Upper lobe of left lung (tissue), 6 donors: ENCODE results near the gene KIR2DL1. TPM values are rescaled to one million over a fixed set of nuclear protein-coding genes. Genes with fewer than 3 reads are reported as not detected.

ENCODE experiments used
- small RNA-seq, 4 donors: library from RNA; depleted of rRNA; stranded (forward); fragments of <200 nt; gene quantifications; one replicate each; pipeline ENCODE3, GENCODE V24; 2016
- total RNA-seq, 6 donors: library from RNA; depleted of rRNA in 4 of 6; stranded (reverse); fragments of >200 nt in 4 of 6; gene quantifications; one replicate each; pipeline versions ENCODE4 v1.1.0 to v1.2.1, GENCODE V29; 2016 to 2021
- donor health status: DM: no; HTN: no; CAD: no; lungs with moderate emphysema.
- donor health status: DM: no; HTN: yes; CAD: no; lungs with severe emphysema.

Gene KIR2DL1
- total RNA-seq, 6 donors from 2014 or later: 0.23 to 0.37 (median 0.30) TPM; not detected in 3

Small RNAs within 50 kb of the gene (small RNA-seq; reads per million reads assigned to genes)
- 0 reads per million in 4 donors for gene KIR3DP1

Other genes with a start within 250 kb of the KIR2DL1 start
- gene LILRA2, start 196.0 kb upstream of the KIR2DL1 start, total RNA-seq: 10 to 100 TPM in 2 of 6 donors, 1 to 10 TPM in 2, under 1 TPM in 2; 0.78 to 38.4 (median 7.6) TPM
- gene LILRA1, start 176.2 kb upstream of the KIR2DL1 start, total RNA-seq: 10 to 100 TPM in 1 of 6 donors, 1 to 10 TPM in 3, under 1 TPM in 2; 0.69 to 14.5 (median 4.0) TPM
- gene LILRB1, start 139.3 kb upstream of the KIR2DL1 start, total RNA-seq: 10 to 100 TPM in 4 of 6 donors, 1 to 10 TPM in 2; 4.0 to 47.1 (median 16.7) TPM
- 10 to 100 TPM in 4 of 6 donors, 1 to 10 TPM in 2; 3.8 to 55.5 (median 24.9) TPM for gene LILRB4, start 106.8 kb upstream of the KIR2DL1 start, total RNA-seq
- not detected for gene KIR3DL3, start 45.4 kb upstream of the KIR2DL1 start, total RNA-seq
- gene KIR2DL3, start 31.3 kb upstream of the KIR2DL1 start, total RNA-seq: under 1 TPM in 4 of 6 donors, not detected in 2; 0.17 to 0.69 (median 0.31) TPM
- gene KIR2DL4, start 33.8 kb downstream of the KIR2DL1 start, total RNA-seq: 1 to 10 TPM in 1 of 6 donors, under 1 TPM in 4, not detected in 1; 0.20 to 1.3 (median 0.46) TPM
- gene KIR3DL1, start 46.7 kb downstream of the KIR2DL1 start, total RNA-seq: under 1 TPM in 3 of 6 donors, not detected in 3; 0.15 to 0.88 (median 0.20) TPM
- under 1 TPM in 3 of 6 donors, not detected in 3; 0.27 to 0.61 (median 0.37) TPM for gene KIR2DS4, start 62.9 kb downstream of the KIR2DL1 start, total RNA-seq
- under 1 TPM in 4 of 6 donors, not detected in 2; 0.20 to 0.55 (median 0.41) TPM for gene KIR3DL2, start 80.7 kb downstream of the KIR2DL1 start, total RNA-seq
- gene FCAR, start 104.4 kb downstream of the KIR2DL1 start, total RNA-seq: 10 to 100 TPM in 1 of 6 donors, 1 to 10 TPM in 4, not detected in 1; 2.5 to 14.4 (median 6.9) TPM
- 1 to 10 TPM in 5 of 6 donors, under 1 TPM in 1; 0.89 to 4.2 (median 2.2) TPM for gene NCR1, start 136.4 kb downstream of the KIR2DL1 start, total RNA-seq
- under 1 TPM in 1 of 6 donors, not detected in 5; 0.07 TPM for gene NLRP7, start 177.7 kb downstream of the KIR2DL1 start, total RNA-seq
- 10 to 100 TPM; 10.8 to 23.5 (median 18.8) TPM for gene NLRP2, start 196.6 kb downstream of the KIR2DL1 start, total RNA-seq